Right lobe of liver (tissue), 6 donors: ENCODE measurements around the gene RAB40AL. TPM values are rescaled to one million over a fixed set of nuclear protein-coding genes. Genes with fewer than 3 reads are reported as not detected.
"Not testable (repeated sequence)": the region's sequence is repeated elsewhere in the genome, so short reads cannot be mapped to it uniquely, and the experiment has no call there.

Source experiments
- ATAC-seq, 4 donors: fragments of 200-7000 bp; cut with Tn5 transposase; one replicate each; pipeline ENCODE4 v1.9.1; 2020; ENCODE audit warnings: mild to moderate bottlenecking in 4 of 4, moderate library complexity in 4 of 4
- DNase-seq, 3 donors: peaks; one replicate each; pipeline ENCODE4 v3.0.0-alpha.2; 2020
- H3K27ac ChIP-seq, 3 donors: fragments of 200-600 bp; one replicate each; pipeline ENCODE4 v1.8.0; 2022
- H3K27me3 ChIP-seq, 2 donors: fragments of 200-600 bp; one replicate each; pipeline ENCODE4 v1.8.0; 2022
- H3K36me3 ChIP-seq, 4 donors: fragments of 200-600 bp; sonication (generic) in 1 of 4; one replicate each; pipeline versions ENCODE4 v1.5.1 to v1.8.0; 2017 to 2022; ENCODE audit warnings: control low read depth in 1 of 4
- H3K4me1 ChIP-seq, 4 donors: fragments of 200-600 bp; sonication (generic) in 1 of 4; one replicate each; pipeline versions ENCODE4 v1.5.1 to v1.8.0; 2017 to 2022; ENCODE audit warnings: control low read depth in 1 of 4
- H3K4me3 ChIP-seq, 3 donors: fragments of 200-600 bp; one replicate each; pipeline ENCODE4 v1.8.0; 2022
- H3K9me3 ChIP-seq, 4 donors: fragments of 200-600 bp; sonication (generic) in 1 of 4; one replicate each; pipeline versions ENCODE4 v1.5.1 to v1.8.0; 2017 to 2022; ENCODE audit warnings: control low read depth in 1 of 4
- CTCF ChIP-seq, 4 donors: fragments of 200-600 bp in 3 of 4; fragments of 450-650 bp in 1 of 4; IDR thresholded peaks; one replicate each; pipeline versions ENCODE4 v1.5.1 to v1.8.0; 2016 to 2022; ENCODE audit warnings: antibody characterized with exemption in 4 of 4, mild to moderate bottlenecking in 2 of 4
- POLR2A ChIP-seq: fragments of 450-650 bp; IDR thresholded peaks from one replicate; pipeline ENCODE4 v1.6.1; 2017; ENCODE audit warnings: antibody characterized with exemption, mild to moderate bottlenecking
- WGBS: methylation state at CpG from one replicate; pipeline ENCODE4 v1.1.6; 2018; ENCODE audit warnings: low coverage, low lambda C conversion rate; ENCODE audit not compliant: insufficient coverage; ENCODE audit errors: missing lambda C conversion rate; 5-methylcytosine and 5-hydroxymethylcytosine counted together
- intact Hi-C, 2 donors: fragments of 100-400 bp; cut with DNase I; formaldehyde crosslinking; loops; one replicate each; pipeline versions ENCODE4 v1.11.2 to v1.14.1; 2022
- total RNA-seq, 6 experiments: library from RNA; depleted of rRNA in 2 of 6; stranded (reverse); fragments of >200 nt in 2 of 6; fragmentation: NEBNext Ultra II Directional in 3 of 6; extraction: Animal tissue kit (Norgen Biotek cat#: 25700) in 3 of 6; gene quantifications; one replicate each; pipeline versions ENCODE4 v1.1.0 to v1.2.4, GENCODE V29; 2016 to 2023
- donor health status: DM: no; HTN: yes; CAD: no.
- donor health status: DM: no; HTN: no; CAD: no.
- donor health status: DM: no; HTN: no; CAD: no.
- donor health status: DM: no; HTN: yes; CAD: no.
- donor health status: DM: no; HTN: yes; CAD: no.

The RAB40AL gene
- total RNA-seq, 6 experiments from 2014 or later, result 0.25 to 0.64 (median 0.41) TPM

GRCh38 chrX:102968216-102968615 lies 31.1 kb downstream of the RAB40AL start:
- H3K4me1 ChIP-seq, result no peaks in the 10 kb centered on the region
- no peaks in the 10 kb centered on the region for H3K36me3 ChIP-seq
- H3K4me3 ChIP-seq, result no peak overlapping the region
- no peaks in the 10 kb centered on the region for H3K27me3 ChIP-seq
- no peak overlapping the region for H3K27ac ChIP-seq
- DNase-seq (no peak), ATAC-seq (no peak)
- no peak for TF ChIP-seq CTCF (IDR thresholded peaks at IDR 0.05)
- TF ChIP-seq POLR2A, result no peak
- WGBS, result 50% methylated on average over 2 of the region's 2 CpGs
- intact Hi-C loops, result no loop called here
- peaks cover 0 to 14% (median 0%) of the 10 kb centered on the region in 4 donors for H3K9me3 ChIP-seq

- ATAC-seq, DNase-seq, intact Hi-C loops, H3K4me3 ChIP-seq, H3K27me3 ChIP-seq, H3K36me3 ChIP-seq, H3K27ac ChIP-seq, H3K4me1 ChIP-seq: not testable (repeated sequence)
- peaks cover 0 to 14% (median 0%) of the 10 kb centered on the region in 4 donors for H3K9me3 ChIP-seq
Observed at GRCh38 chrX:102971536-102971935, 34.5 kb downstream of the RAB40AL start.

GRCh38 chrX:102975016-102975415 lies 37.9 kb downstream of the RAB40AL start:
- DNase-seq (no peak), ATAC-seq (no peak)
- Histone ChIP-seq H3K36me3 (no peaks in the 10 kb centered on the region), H3K27ac (no peak overlapping the region), H3K4me1 (no peaks in the 10 kb centered on the region), H3K4me3 (no peak overlapping the region), H3K27me3 (no peaks in the 10 kb centered on the region), H3K9me3 (peaks cover 0 to 11% (median 0%) of the 10 kb centered on the region in 4 donors)
- WGBS, result 61% methylated on average over 2 of the region's 2 CpGs
- TF ChIP-seq CTCF (IDR thresholded peaks at IDR 0.05), result no peak
- no peak for TF ChIP-seq POLR2A
- intact Hi-C loops, result no loop called here

GRCh38 chrX:102976286-102976685 lies 39.2 kb downstream of the RAB40AL start:
- Histone ChIP-seq H3K9me3 (peaks cover 0 to 8% (median 0%) of the 10 kb centered on the region in 4 donors), H3K4me1 (no peaks in the 10 kb centered on the region), H3K27me3 (no peaks in the 10 kb centered on the region), H3K36me3 (no peaks in the 10 kb centered on the region), H3K27ac (no peak overlapping the region), H3K4me3 (no peak overlapping the region)
- intact Hi-C loops, result no loop called here
- TF ChIP-seq CTCF (IDR thresholded peaks at IDR 0.05) (no peak), POLR2A (no peak)
- no peak for ATAC-seq
- 38% methylated on average over 1 of the region's 1 CpG for WGBS
- no peak for DNase-seq

GRCh38 chrX:102976793-102977495 lies 39.9 kb downstream of the RAB40AL start:
- H3K27me3 ChIP-seq, result no peaks in the 10 kb centered on the region
- no peak for ATAC-seq
- DNase-seq, result no peak

More at GRCh38 chrX:102976793-102977495, 39.9 kb downstream of the RAB40AL start:
- Histone ChIP-seq H3K27ac (no peak overlapping the region), H3K9me3 (peaks cover 0 to 2% (median 0%) of the 10 kb centered on the region in 4 donors), H3K4me3 (no peak overlapping the region), H3K4me1 (no peaks in the 10 kb centered on the region), H3K36me3 (no peaks in the 10 kb centered on the region)
- TF ChIP-seq CTCF (IDR thresholded peaks at IDR 0.05), result no peak
- no peak for TF ChIP-seq POLR2A
- intact Hi-C loops, result no loop called here
- 37% methylated on average over 4 of the region's 4 CpGs for WGBS
